ENCODE measurements around the gene RPAIN.
"Not testable (repeated sequence)": the region's sequence is repeated elsewhere in the genome, so short reads cannot be mapped to it uniquely, and the experiment has no call there.

The RPAIN gene

GRCh38 chr17:5430413-5430999, 10.5 kb downstream of the RPAIN start:
- DNase-seq, result no peak

- not testable (repeated sequence) for DNase-seq
These were observed 11.3 kb downstream of the RPAIN start for GRCh38 chr17:5431234-5431633.

DNA sequence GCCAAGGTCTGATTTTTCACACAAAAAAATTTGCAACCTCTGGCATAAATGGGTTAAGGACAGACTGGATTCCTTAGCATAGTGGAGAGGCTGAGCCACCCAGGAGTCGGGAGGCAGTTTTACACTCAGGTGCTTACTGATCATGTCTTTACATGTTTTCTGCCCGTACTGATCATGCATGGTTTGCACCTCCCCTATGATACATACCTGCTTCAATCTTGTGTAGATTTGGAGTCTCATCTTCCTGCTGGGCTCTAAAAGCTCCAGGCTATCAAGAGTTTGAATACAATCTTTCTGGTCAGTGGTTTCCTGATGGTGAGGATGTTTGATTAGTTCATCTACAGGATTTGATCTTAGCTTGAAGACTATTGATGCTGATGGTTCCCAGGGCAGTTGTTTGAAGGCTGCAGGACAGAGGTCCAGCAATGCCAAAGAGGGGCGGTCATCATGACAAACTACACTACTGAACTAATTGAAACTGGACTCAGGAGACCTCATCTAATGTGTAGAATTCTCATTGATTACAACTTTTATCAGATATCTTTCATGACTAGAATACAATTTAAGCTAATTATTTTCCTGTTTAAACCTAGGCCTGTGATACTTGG, 12.1 kb downstream of the RPAIN start:
- no peak for DNase-seq

GRCh38 chr17:5434984-5435383, 15.0 kb downstream of the RPAIN start:
- DNase-seq, result no peak

DNA sequence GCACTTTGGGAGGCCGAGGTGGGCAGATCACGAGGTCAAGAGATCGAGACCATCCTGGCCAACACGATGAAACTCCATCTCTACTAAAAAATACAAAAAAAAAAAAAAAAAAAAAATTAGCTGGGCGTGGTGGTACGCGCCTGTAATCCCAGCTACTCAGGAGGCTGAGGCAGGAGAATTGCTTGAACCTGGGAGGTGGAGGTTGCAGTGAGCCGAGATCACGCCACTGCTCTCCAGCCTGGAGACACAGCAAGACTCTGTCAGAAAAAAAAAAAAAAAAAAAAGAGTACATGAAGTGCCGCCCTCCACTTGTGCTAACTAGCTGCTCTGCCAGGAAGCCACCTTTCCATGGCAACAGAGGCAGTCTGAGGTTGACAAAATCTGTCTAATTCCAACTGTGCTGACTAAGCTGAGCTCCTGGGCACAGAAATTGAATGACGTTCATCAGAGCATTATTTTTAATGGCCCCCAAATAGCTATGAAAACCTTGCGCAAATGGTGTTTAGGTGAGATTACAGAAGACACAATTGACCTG, 15.9 kb downstream of the RPAIN start:
- not testable (repeated sequence) for DNase-seq

DNA sequence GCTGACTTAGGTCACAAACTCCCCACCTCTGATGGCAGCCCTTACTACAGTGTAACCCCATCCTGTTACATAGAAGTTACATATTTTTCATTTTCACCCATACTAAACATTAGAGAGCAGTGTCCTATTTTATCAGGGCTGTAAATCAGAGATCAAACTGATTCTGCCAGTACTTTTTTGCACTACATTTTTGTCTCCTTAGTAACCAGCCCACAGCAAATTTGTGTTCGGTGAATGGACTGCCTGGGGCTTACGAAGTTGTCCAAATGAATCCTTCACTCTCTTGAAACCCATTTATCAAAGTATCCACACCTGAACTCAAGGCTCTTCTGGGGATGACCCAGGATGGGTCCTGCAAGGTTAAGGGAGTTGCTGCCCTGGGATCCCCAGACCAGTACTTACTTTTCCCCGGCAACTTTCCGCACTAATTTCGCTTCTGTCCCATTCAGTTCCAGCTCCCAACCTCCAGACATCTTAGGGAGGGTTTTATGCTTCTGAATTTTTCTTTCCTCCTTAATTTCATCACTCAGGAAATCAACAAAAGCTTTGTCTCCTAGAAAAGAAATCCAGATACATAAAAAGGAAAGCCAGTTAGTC, 17.8 kb downstream of the RPAIN start:
- DNase-seq, result no peak

DNA sequence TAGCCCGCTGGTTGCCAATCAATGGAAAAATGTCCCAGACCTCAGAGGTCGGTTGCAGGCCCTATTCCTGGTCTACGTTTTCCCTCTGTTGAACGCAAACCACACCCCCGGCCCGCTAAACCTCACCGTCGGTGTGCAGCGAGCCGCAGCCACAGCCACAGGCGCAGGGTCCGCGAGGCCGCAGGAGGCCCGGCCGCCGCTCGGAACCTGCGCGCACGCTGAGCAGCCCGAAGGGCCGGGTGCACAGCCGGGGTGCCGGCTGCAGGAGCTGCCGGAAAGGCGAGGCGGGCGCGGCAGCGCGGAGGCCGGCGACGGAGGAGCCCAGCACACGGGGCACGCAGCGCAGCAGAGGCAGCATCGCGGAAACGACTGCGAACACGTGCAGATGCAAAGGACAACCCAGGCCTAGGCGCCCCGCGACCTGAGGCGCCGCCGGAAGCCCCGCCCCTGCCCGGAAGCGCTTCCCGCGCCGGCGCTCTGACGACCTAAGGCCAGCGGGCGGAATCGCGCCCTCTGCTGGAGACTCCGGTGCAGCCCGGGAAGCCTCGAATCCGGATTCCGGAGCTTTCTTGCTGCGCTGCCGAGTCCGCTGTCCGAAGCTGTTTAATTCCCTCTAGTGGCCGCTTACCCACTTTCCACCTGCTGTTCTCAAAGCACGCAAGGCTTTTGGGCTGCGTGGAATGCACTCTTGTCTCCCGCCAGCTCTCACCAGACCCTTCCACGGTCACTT, 18.9 kb downstream of the RPAIN start, which contains the start of gene C1QBP:
C1QBP (minus strand) TSS at position 440 of the 730 bp plus-strand sequence; CDS start at position 358, 82 bp downstream.
- DNase-seq, result peak; percentile 94

GRCh38 chr17:5439446-5439764, 19.4 kb downstream of the RPAIN start:
- DNase-seq, result no peak

DNA sequence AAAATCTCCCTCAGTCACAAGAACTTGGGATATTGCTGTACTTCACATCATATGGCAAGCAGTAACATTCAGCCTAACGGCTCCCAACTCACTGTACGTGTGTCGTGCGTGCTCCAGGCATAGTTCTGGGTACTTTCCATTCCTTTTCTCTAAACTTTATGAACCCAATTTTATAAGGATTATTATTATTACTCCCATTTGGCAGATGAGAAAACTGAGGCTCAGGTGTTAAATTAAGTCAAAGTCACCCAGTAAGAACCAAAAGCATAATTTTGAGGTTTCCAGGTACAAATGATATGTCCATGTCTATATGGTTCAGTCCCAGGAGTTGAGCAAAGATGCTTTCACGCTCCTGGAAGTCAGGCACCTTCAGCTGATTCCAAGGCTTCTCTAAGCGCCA, 23.7 kb downstream of the RPAIN start:
- no peak for DNase-seq

DNA sequence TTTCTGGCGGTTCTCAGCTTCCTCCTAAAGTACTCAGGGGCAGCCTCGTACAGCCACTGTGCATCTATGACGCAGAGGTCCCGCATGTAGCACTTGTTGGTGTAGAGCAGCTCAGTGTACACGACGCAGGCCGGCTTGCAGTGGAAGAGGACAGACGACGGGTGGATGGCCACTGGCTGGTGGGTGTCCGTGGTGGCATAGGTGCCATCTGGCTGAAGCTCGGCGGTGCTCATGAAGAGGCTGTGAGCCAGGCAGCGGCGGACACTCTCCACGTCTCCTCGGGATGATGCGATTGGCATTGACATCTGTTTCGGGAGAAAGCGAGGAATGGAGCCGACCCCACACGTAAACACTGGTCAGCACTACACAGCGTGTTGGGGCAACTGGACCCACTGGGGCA, 24.2 kb downstream of the RPAIN start:
- DNase-seq, result no peak

GRCh38 chr17:5446786-5447185, 26.8 kb downstream of the RPAIN start:
- DNase-seq, result no peak

GRCh38 chr17:5464717-5465507, 44.9 kb downstream of the RPAIN start:
- DNase-seq, result no peak

DNA sequence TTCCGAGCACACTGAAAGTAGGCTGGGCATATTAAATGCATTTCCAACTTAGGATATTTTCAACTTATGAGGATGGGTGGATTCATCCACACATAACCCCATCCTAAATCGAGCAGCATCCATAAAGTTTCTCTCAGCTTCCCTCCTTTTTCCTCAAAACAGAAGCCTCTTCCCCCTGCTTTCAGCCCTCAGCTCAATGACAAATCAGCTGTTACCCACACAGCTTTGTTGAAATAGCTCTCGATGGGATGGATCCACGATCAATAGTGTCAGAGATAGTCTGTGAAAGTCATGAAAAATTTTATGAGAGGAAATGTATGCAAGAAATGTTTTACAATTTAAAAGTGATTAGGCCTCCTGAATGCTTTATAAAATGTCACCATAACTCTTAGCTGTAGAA, 46.3 kb downstream of the RPAIN start:
- DNase-seq, result no peak

- DNase-seq, result no peak
These were observed 47.4 kb downstream of the RPAIN start for GRCh38 chr17:5467416-5467815.

DNA sequence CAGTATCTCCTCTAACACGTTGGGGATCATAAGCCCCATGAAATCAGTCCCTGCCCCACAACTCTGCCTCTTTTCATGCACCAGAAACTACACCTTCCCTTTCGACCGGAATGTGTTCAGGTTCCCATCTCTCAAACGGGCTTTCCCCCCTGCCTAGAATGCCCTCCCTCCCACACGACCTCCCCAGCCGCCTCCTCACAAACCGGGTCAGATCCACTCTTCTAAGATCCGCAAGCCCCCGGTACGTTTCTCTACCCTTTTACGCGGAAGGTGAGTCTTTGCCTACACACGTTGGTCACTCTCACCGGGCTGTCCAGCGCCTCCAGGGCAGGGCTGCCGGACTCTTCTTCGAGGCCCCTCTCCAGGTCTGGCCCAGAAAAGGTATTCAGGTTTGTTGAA, 48.1 kb downstream of the RPAIN start:
- no peak for DNase-seq

GRCh38 chr17:5472511-5472910, 52.5 kb downstream of the RPAIN start:
- DNase-seq, result no peak

- DNase-seq, result no peak
These were observed 53.9 kb downstream of the RPAIN start for GRCh38 chr17:5473906-5474305.

GRCh38 chr17:5478992-5479391, 59.0 kb downstream of the RPAIN start:
- DNase-seq, result no peak

DNA sequence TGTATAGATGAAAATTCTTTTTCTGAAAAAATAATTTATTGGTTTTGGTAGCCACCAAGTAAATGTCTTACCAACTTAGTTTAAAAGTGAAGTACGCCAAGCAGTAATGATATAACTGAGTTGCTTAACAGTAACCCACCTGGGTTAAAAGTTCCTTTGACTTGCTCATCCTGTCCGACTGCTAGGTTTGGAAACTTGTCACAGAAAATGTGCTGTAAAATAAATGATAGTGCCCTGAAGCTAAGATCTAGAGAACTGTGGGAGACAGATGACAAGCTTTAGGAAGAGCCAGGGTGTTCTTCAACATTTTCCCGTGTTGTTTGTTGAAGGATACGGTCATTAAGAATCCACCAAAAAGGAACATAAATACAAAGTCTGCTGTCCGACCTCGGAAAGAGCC, 61.0 kb downstream of the RPAIN start:
- no peak for DNase-seq

GRCh38 chr17:5481451-5481850, 61.5 kb downstream of the RPAIN start:
- DNase-seq, result no peak

All from CD4-positive, alpha-beta T cell treated with Interleukin-10 for 1 hour (primary cell).